Upper lobe of right lung (tissue), 1 donor: Measurements from ENCODE around the gene HNRNPCL2. TPM values are rescaled to one million over a fixed set of nuclear protein-coding genes. Genes with fewer than 3 reads are reported as not detected.
"Not testable (repeated sequence)": the region's sequence is repeated elsewhere in the genome, so short reads cannot be mapped to it uniquely, and the experiment has no call there.

Experiments
- ATAC-seq: fragments of 200-7000 bp; cut with Tn5 transposase; one replicate; pipeline ENCODE4 v1.9.1; 2020; ENCODE audit warnings: mild to moderate bottlenecking, moderate library complexity
- DNase-seq: peaks from one replicate; pipeline ENCODE4 v3.0.0-alpha.2; 2020
- H3K27ac ChIP-seq: fragments of 200-600 bp; one replicate; pipeline ENCODE4 v1.8.0; 2022
- H3K27me3 ChIP-seq: fragments of 200-600 bp; one replicate; pipeline ENCODE4 v1.8.0; 2022; ENCODE audit warnings: mild to moderate bottlenecking
- H3K36me3 ChIP-seq: fragments of 200-600 bp; one replicate; pipeline ENCODE4 v1.8.0; 2022
- H3K4me1 ChIP-seq: fragments of 200-600 bp; one replicate; pipeline ENCODE4 v1.8.0; 2022
- H3K4me3 ChIP-seq: fragments of 200-600 bp; one replicate; pipeline ENCODE4 v1.8.0; 2022; ENCODE audit warnings: mild to moderate bottlenecking
- H3K9me3 ChIP-seq: fragments of 200-600 bp; one replicate; pipeline ENCODE4 v1.8.0; 2022
- intact Hi-C: fragments of 100-400 bp; cut with DNase I; formaldehyde crosslinking; loops from one replicate; pipeline ENCODE4 v1.11.0; 2022
- long read RNA-seq: library from polyadenylated mRNA; unstranded; transcript quantifications from one replicate; pipeline ENCODE4 v2.0.0, GENCODE V29; 2021
- total RNA-seq: library from RNA; stranded (reverse); fragmentation: NEBNext Ultra II Directional; extraction: Animal tissue kit (Norgen Biotek cat#: 25700); gene quantifications from one replicate; pipeline ENCODE4 v1.2.1, GENCODE V29; 2021
- donor health status: DM: no; HTN: yes; CAD: no; lungs with severe emphysema.

The HNRNPCL2 gene
- total RNA-seq, result not detected
- long read RNA-seq, result 0 reads

GRCh38 chr1:13116754-13117153 is at the start of gene HNRNPCL2:
HNRNPCL2 (minus strand) TSS chr1:13116854; CDS start chr1:13116400, 454 bp downstream.
- ATAC-seq, H3K9me3 ChIP-seq, H3K27ac ChIP-seq, intact Hi-C loops, DNase-seq, H3K4me1 ChIP-seq, H3K27me3 ChIP-seq, H3K4me3 ChIP-seq, H3K36me3 ChIP-seq: not testable (repeated sequence)

GRCh38 chr1:13165531-13165930 is 48.9 kb upstream of the HNRNPCL2 start, which contains the start of gene HNRNPCL4:
HNRNPCL4 (minus strand) TSS chr1:13165631; CDS start chr1:13165467, 164 bp downstream.
- H3K4me3 ChIP-seq, ATAC-seq, DNase-seq, H3K36me3 ChIP-seq, H3K27ac ChIP-seq, intact Hi-C loops, H3K4me1 ChIP-seq, H3K27me3 ChIP-seq, H3K9me3 ChIP-seq: not testable (repeated sequence)

- H3K4me1 ChIP-seq, H3K27me3 ChIP-seq, intact Hi-C loops, H3K4me3 ChIP-seq, ATAC-seq, H3K36me3 ChIP-seq, H3K27ac ChIP-seq, DNase-seq, H3K9me3 ChIP-seq: not testable (repeated sequence)
Observed at GRCh38 chr1:13155909-13156308, 39.3 kb upstream of the HNRNPCL2 start, which contains the start of gene PRAMEF26. PRAMEF26 (minus strand) TSS chr1:13156009; CDS start chr1:13153095, 2,914 bp downstream.

- H3K27me3 ChIP-seq, H3K4me3 ChIP-seq, H3K9me3 ChIP-seq, intact Hi-C loops, ATAC-seq, H3K36me3 ChIP-seq, H3K4me1 ChIP-seq, H3K27ac ChIP-seq, DNase-seq: not testable (repeated sequence)
Observed at GRCh38 chr1:13070474-13070873, 46.2 kb downstream of the HNRNPCL2 start, which contains the start of gene PRAMEF25. PRAMEF25 (plus strand) TSS chr1:13070774; CDS start chr1:13073694, 2,920 bp downstream.

Other genes starting within 250 kb of the HNRNPCL2 start
- not detected for gene PRAMEF4, start 230.7 kb downstream of the HNRNPCL2 start, total RNA-seq
- gene PRAMEF10, start 218.6 kb downstream of the HNRNPCL2 start, total RNA-seq, result not detected
- gene PRAMEF7, start 200.2 kb downstream of the HNRNPCL2 start, total RNA-seq, result not detected
- not detected for gene PRAMEF6, start 169.3 kb downstream of the HNRNPCL2 start, total RNA-seq
- gene PRAMEF27, start 60.3 kb downstream of the HNRNPCL2 start, total RNA-seq, result not detected
- gene HNRNPCL3, start 56.1 kb downstream of the HNRNPCL2 start, total RNA-seq, result not detected
- gene PRAMEF25, start 46.1 kb downstream of the HNRNPCL2 start, total RNA-seq, result not detected
- gene PRAMEF26, start 39.2 kb upstream of the HNRNPCL2 start, total RNA-seq, result not detected
- gene HNRNPCL4, start 48.8 kb upstream of the HNRNPCL2 start, total RNA-seq, result not detected
- gene PRAMEF9, start 55.0 kb upstream of the HNRNPCL2 start, total RNA-seq, result not detected
- not detected for gene PRAMEF13, start 84.6 kb upstream of the HNRNPCL2 start, total RNA-seq
- gene PRAMEF18, start 109.3 kb upstream of the HNRNPCL2 start, total RNA-seq, result not detected
- not detected for gene PRAMEF5, start 137.3 kb upstream of the HNRNPCL2 start, total RNA-seq
- gene PRAMEF8, start 168.3 kb upstream of the HNRNPCL2 start, total RNA-seq, result not detected
- not detected for gene PRAMEF33, start 186.7 kb upstream of the HNRNPCL2 start, total RNA-seq
- gene PRAMEF15, start 198.7 kb upstream of the HNRNPCL2 start, total RNA-seq, result not detected
- gene PRAMEF14, start 230.3 kb upstream of the HNRNPCL2 start, total RNA-seq, result not detected